ENCODE data around the gene CAPN9.

Gene CAPN9

DNA sequence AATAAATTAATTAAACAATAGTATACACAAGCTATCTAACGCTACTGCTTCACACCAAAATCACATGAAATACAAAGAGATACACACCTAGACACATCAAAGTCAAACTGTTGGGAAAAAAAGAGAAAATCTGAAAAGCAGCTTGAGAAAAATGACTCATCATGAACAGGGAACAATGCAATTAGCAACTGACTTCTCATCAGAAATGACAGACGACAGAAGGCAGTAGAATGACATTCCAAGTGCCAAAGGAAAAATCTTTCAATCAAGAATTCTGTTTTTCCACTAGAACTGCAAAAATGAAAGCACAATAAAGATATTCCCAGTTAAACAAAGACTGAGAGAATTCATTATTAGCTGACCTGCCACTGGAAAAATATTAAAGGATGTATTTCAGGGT lies 57.2 kb downstream of the CAPN9 start:
- no peak for TF ChIP-seq TSHZ2 (CRISPR knock-in tag; IDR thresholded peaks at IDR 0.05)
- no peak for ATAC-seq

GRCh38 chr1:230806552-230806951 lies 59.4 kb downstream of the CAPN9 start:
- TF ChIP-seq TCF4 (CRISPR knock-in tag; IDR thresholded peaks at IDR 0.05; ENCODE audit: borderline replicate concordance), result no peak
- no peak for TF ChIP-seq ISL1 (CRISPR knock-in tag; IDR thresholded peaks at IDR 0.05)
- ATAC-seq, result no peak

GRCh38 chr1:230807029-230807428 lies 59.8 kb downstream of the CAPN9 start:
- TF ChIP-seq CSDC2 (CRISPR knock-in tag; IDR thresholded peaks at IDR 0.05) (no peak), ZC3H10 (CRISPR knock-in tag; IDR thresholded peaks at IDR 0.05) (no peak), TSHZ2 (CRISPR knock-in tag; IDR thresholded peaks at IDR 0.05) (no peak), OSR1 (CRISPR knock-in tag; IDR thresholded peaks at IDR 0.05) (no peak), RARB (CRISPR knock-in tag; IDR thresholded peaks at IDR 0.05) (no peak), ZNF8 (CRISPR knock-in tag; IDR thresholded peaks at IDR 0.05) (no peak), PATZ1 (CRISPR knock-in tag; IDR thresholded peaks at IDR 0.05; ENCODE audit: borderline replicate concordance) (no peak), PPARA (CRISPR knock-in tag; IDR thresholded peaks at IDR 0.05; ENCODE audit: borderline replicate concordance) (no peak), ESRRG (CRISPR knock-in tag; IDR thresholded peaks at IDR 0.05) (no peak), CREB5 (CRISPR knock-in tag; IDR thresholded peaks at IDR 0.05; ENCODE audit: low read depth) (no peak), TCF4 (CRISPR knock-in tag; IDR thresholded peaks at IDR 0.05; ENCODE audit: borderline replicate concordance) (no peak), ISL1 (CRISPR knock-in tag; IDR thresholded peaks at IDR 0.05) (no peak), ZNF70 (CRISPR knock-in tag; IDR thresholded peaks at IDR 0.05) (no peak), GLIS3 (CRISPR knock-in tag; IDR thresholded peaks at IDR 0.05) (no peak), ZFP30 (CRISPR knock-in tag; IDR thresholded peaks at IDR 0.05) (no peak)
- TF ChIP-seq, protein P1, sequence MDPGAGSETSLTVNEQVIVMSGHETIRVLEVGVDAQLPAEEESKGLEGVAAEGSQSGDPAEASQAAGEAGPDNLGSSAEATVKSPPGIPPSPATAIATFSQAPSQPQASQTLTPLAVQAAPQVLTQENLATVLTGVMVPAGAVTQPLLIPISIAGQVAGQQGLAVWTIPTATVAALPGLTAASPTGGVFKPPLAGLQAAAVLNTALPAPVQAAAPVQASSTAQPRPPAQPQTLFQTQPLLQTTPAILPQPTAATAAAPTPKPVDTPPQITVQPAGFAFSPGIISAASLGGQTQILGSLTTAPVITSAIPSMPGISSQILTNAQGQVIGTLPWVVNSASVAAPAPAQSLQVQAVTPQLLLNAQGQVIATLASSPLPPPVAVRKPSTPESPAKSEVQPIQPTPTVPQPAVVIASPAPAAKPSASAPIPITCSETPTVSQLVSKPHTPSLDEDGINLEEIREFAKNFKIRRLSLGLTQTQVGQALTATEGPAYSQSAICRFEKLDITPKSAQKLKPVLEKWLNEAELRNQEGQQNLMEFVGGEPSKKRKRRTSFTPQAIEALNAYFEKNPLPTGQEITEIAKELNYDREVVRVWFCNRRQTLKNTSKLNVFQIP (CRISPR knock-in tag; IDR thresholded peaks at IDR 0.05; ENCODE audit: borderline replicate concordance, low read depth), result no peak
- ATAC-seq, result no peak; the same call in 2 of the 3 replicates

GRCh38 chr1:230807561-230808280 lies 60.5 kb downstream of the CAPN9 start:
- no peak for ATAC-seq
- TF ChIP-seq BACH2 (CRISPR knock-in tag; IDR thresholded peaks at IDR 0.05; ENCODE audit: borderline replicate concordance) (no peak), ESRRG (CRISPR knock-in tag; IDR thresholded peaks at IDR 0.05) (no peak), ZNF565 (CRISPR knock-in tag; conservative IDR thresholded peaks at IDR 0.05; ENCODE audit: low read depth) (no peak), TCF4 (CRISPR knock-in tag; IDR thresholded peaks at IDR 0.05; ENCODE audit: borderline replicate concordance) (no peak), CSRNP3 (CRISPR knock-in tag; IDR thresholded peaks at IDR 0.05) (no peak), ZFP30 (CRISPR knock-in tag; IDR thresholded peaks at IDR 0.05) (no peak), ARNTL (CRISPR knock-in tag; IDR thresholded peaks at IDR 0.05; ENCODE audit: borderline replicate concordance, low read depth) (no peak), TSHZ2 (CRISPR knock-in tag; IDR thresholded peaks at IDR 0.05) (no peak), ZC3H10 (CRISPR knock-in tag; IDR thresholded peaks at IDR 0.05) (no peak), ZNF8 (CRISPR knock-in tag; IDR thresholded peaks at IDR 0.05) (no peak)
